ENCODE results near the gene CTBP2. TPM values are rescaled to one million over a fixed set of nuclear protein-coding genes. Genes with fewer than 3 reads are reported as not detected.

The CTBP2 gene
- total and polyA plus RNA-seq, 2 of the 13 experiments (the other 11 are each of a cell fraction or from before 2014, with no cell fraction given): 0.08 TPM; not detected in 1

- no peak overlapping the region for H3K4me3 ChIP-seq (replicated peaks in 1 of 3; ENCODE audit: insufficient read depth in 1 of 3, low read depth in 2 of 3, low read length in 3 of 3)
- no peaks in the 10 kb centered on the region for H3K36me3 ChIP-seq (replicated peaks in 1 of 2; ENCODE audit: control insufficient read depth in 1 of 2, insufficient read depth in 2 of 2, low read length in 2 of 2)
- H4K20me1 ChIP-seq (ENCODE audit: insufficient read depth, low read length): no peaks in the 10 kb centered on the region
- 51% methylated on average over 3 of the region's 9 CpGs for WGBS (ENCODE audit: low lambda C conversion rate)
- ChIA-PET CTCF (ENCODE audit: low intra/inter-chr PET ratio, low total read pairs) (no interaction called here), POLR2A (no interaction called here)
- no peaks in the 10 kb centered on the region for H3K9me3 ChIP-seq (ENCODE audit: low read length)
- H3K4me1 ChIP-seq (ENCODE audit: insufficient read depth, low read length): no peaks in the 10 kb centered on the region
- no peak overlapping the region for H3K4me2 ChIP-seq (ENCODE audit: low read depth, low read length)
- intact Hi-C loops (cut with micrococcal nuclease; ENCODE audit: unreplicated experiment): no loop called here
- in situ Hi-C loops (cut with HindIII; ENCODE audit: extremely low pct_ligation_motif_present, low pct_unique_long_range_greater_than_20kb): no loop called here
- no peak for FAIRE-seq
- BruUV-seq (replicated peaks): no TSS peak
- no peak overlapping the region for H3K27ac ChIP-seq (ENCODE audit: extremely low read length, insufficient read depth, low read length)
- no peak for DNase-seq (ENCODE audit: low spot score)
- no peak for ATAC-seq
- H3K9ac ChIP-seq (ENCODE audit: insufficient read depth, low read depth, low read length): no peak overlapping the region
- H3K79me2 ChIP-seq (ENCODE audit: insufficient read depth, low read length): no peaks in the 10 kb centered on the region
- peaks cover 8 to 53% of the 10 kb centered on the region in 2 experiments; a peak in 4 of 5 replicates for H3K27me3 ChIP-seq (ENCODE audit: control insufficient read depth in 1 of 2, insufficient read depth in 2 of 2, low read length in 2 of 2)
- no peak overlapping the region for H2AFZ ChIP-seq (ENCODE audit: low read length)
- TF ChIP-seq MED1 (CRISPR knock-in tag; IDR thresholded peaks at IDR 0.05) (no peak), IKZF5 (CRISPR knock-in tag; IDR thresholded peaks at IDR 0.05) (no peak), PPARG (CRISPR knock-in tag; conservative IDR thresholded peaks at IDR 0.05) (no peak), NR2C2 (CRISPR knock-in tag; IDR thresholded peaks at IDR 0.05; ENCODE audit: borderline replicate concordance) (no peak), RCOR2 (CRISPR knock-in tag; IDR thresholded peaks at IDR 0.05) (no peak), THAP11 (CRISPR knock-in tag; IDR thresholded peaks at IDR 0.05) (no peak), CSRNP1 (CRISPR knock-in tag; IDR thresholded peaks at IDR 0.05) (no peak), GPN1 (CRISPR knock-in tag; IDR thresholded peaks at IDR 0.05; ENCODE audit: borderline replicate concordance) (no peak), NKX3-1 (CRISPR knock-in tag; IDR thresholded peaks at IDR 0.05) (no peak), ARID5B (CRISPR knock-in tag; IDR thresholded peaks at IDR 0.05) (no peak), RFXANK (CRISPR knock-in tag; IDR thresholded peaks at IDR 0.05) (no peak), ZNF124 (CRISPR knock-in tag; IDR thresholded peaks at IDR 0.05) (no peak), NR2F1 (CRISPR knock-in tag; IDR thresholded peaks at IDR 0.05) (no peak), ISX (CRISPR knock-in tag; conservative IDR thresholded peaks at IDR 0.05) (no peak), NFRKB (IDR thresholded peaks at IDR 0.05) (no peak)
- TF ChIP-seq, protein P1, sequence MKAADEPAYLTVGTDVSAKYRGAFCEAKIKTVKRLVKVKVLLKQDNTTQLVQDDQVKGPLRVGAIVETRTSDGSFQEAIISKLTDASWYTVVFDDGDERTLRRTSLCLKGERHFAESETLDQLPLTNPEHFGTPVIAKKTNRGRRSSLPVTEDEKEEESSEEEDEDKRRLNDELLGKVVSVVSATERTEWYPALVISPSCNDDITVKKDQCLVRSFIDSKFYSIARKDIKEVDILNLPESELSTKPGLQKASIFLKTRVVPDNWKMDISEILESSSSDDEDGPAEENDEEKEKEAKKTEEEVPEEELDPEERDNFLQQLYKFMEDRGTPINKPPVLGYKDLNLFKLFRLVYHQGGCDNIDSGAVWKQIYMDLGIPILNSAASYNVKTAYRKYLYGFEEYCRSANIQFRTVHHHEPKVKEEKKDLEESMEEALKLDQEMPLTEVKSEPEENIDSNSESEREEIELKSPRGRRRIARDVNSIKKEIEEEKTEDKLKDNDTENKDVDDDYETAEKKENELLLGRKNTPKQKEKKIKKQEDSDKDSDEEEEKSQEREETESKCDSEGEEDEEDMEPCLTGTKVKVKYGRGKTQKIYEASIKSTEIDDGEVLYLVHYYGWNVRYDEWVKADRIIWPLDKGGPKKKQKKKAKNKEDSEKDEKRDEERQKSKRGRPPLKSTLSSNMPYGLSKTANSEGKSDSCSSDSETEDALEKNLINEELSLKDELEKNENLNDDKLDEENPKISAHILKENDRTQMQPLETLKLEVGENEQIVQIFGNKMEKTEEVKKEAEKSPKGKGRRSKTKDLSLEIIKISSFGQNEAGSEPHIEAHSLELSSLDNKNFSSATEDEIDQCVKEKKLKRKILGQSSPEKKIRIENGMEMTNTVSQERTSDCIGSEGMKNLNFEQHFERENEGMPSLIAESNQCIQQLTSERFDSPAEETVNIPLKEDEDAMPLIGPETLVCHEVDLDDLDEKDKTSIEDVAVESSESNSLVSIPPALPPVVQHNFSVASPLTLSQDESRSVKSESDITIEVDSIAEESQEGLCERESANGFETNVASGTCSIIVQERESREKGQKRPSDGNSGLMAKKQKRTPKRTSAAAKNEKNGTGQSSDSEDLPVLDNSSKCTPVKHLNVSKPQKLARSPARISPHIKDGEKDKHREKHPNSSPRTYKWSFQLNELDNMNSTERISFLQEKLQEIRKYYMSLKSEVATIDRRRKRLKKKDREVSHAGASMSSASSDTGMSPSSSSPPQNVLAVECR (CRISPR knock-in tag; IDR thresholded peaks at IDR 0.05; ENCODE audit: borderline replicate concordance): no peak
These were observed 92.6 kb downstream of the CTBP2 start for GRCh38 chr10:125067764-125068163.

Measured in HepG2 (cell line).